Measurements from ENCODE around the gene HSPB7.

- TF ChIP-seq CTCF (tag by site-specific recombination; IDR thresholded peaks at IDR 0.05) (0 out of 2 replicates have a peak, but pooled peaks have one; percentile 13), ZXDB (tag by site-specific recombination; IDR thresholded peaks at IDR 0.05) (no peak), ZNF645 (tag by site-specific recombination; IDR thresholded peaks at IDR 0.05) (no peak), ZNF26 (tag by site-specific recombination; IDR thresholded peaks at IDR 0.05) (no peak), ZSCAN5A (tag by site-specific recombination; IDR thresholded peaks at IDR 0.05) (no peak), KLF8 (tag by site-specific recombination; IDR thresholded peaks at IDR 0.05) (no peak), ZNF138 (tag by site-specific recombination; IDR thresholded peaks at IDR 0.05; ENCODE audit: borderline replicate concordance) (no peak), ZNF529 (tag by site-specific recombination; IDR thresholded peaks at IDR 0.05; ENCODE audit: insufficient replicate concordance) (no peak), TRIM28 (IDR thresholded peaks at IDR 0.05; ENCODE audit: borderline replicate concordance, low read length) (no peak), ZBTB20 (tag by site-specific recombination; IDR thresholded peaks at IDR 0.05) (no peak), ZNF777 (tag by site-specific recombination; IDR thresholded peaks at IDR 0.05; ENCODE audit: borderline replicate concordance) (no peak), ATF2 (tag by site-specific recombination; IDR thresholded peaks at IDR 0.05; ENCODE audit: low read depth) (no peak)
- TF ChIP-seq, protein P1, sequence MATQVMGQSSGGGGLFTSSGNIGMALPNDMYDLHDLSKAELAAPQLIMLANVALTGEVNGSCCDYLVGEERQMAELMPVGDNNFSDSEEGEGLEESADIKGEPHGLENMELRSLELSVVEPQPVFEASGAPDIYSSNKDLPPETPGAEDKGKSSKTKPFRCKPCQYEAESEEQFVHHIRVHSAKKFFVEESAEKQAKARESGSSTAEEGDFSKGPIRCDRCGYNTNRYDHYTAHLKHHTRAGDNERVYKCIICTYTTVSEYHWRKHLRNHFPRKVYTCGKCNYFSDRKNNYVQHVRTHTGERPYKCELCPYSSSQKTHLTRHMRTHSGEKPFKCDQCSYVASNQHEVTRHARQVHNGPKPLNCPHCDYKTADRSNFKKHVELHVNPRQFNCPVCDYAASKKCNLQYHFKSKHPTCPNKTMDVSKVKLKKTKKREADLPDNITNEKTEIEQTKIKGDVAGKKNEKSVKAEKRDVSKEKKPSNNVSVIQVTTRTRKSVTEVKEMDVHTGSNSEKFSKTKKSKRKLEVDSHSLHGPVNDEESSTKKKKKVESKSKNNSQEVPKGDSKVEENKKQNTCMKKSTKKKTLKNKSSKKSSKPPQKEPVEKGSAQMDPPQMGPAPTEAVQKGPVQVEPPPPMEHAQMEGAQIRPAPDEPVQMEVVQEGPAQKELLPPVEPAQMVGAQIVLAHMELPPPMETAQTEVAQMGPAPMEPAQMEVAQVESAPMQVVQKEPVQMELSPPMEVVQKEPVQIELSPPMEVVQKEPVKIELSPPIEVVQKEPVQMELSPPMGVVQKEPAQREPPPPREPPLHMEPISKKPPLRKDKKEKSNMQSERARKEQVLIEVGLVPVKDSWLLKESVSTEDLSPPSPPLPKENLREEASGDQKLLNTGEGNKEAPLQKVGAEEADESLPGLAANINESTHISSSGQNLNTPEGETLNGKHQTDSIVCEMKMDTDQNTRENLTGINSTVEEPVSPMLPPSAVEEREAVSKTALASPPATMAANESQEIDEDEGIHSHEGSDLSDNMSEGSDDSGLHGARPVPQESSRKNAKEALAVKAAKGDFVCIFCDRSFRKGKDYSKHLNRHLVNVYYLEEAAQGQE (tag by site-specific recombination; IDR thresholded peaks at IDR 0.05) = no peak
- TF ChIP-seq, protein P2, sequence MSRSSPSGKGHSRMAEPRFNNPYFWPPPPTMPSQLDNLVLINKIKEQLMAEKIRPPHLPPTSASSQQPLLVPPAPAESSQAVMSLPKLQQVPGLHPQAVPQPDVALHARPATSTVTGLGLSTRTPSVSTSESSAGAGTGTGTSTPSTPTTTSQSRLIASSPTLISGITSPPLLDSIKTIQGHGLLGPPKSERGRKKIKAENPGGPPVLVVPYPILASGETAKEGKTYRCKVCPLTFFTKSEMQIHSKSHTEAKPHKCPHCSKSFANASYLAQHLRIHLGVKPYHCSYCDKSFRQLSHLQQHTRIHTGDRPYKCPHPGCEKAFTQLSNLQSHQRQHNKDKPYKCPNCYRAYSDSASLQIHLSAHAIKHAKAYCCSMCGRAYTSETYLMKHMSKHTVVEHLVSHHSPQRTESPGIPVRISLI (tag by site-specific recombination; IDR thresholded peaks at IDR 0.05) = no peak
Measured at GRCh38 chr1:16064536-16065268, 46.9 kb upstream of the HSPB7 start.

Measured in HEK293 (cell line).